KOPT-K1 (cell line): ENCODE results near the gene DENND2A.
"Not testable (repeated sequence)": the region's sequence is repeated elsewhere in the genome, so short reads cannot be mapped to it uniquely, and the experiment has no call there.

Experiments used
- H3K27ac ChIP-seq: fragments of 200-600 bp; sonication (generic); 2 replicates; pipeline ENCODE4 v1.5.1; 2016; ENCODE audit warnings: antibody characterized with exemption, mild to moderate bottlenecking, low read depth, low read length; ENCODE audit not compliant: poor library complexity, severe bottlenecking
- H3K36me3 ChIP-seq: fragments of 200-600 bp; sonication (generic); 2 replicates; pipeline ENCODE4 v1.5.1; 2017; ENCODE audit warnings: antibody characterized with exemption, mild to moderate bottlenecking, low read length, moderate library complexity; ENCODE audit not compliant: insufficient read depth
- H3K9me3 ChIP-seq: fragments of 200-600 bp; sonication (generic); 2 replicates; pipeline ENCODE4 v1.5.1; 2017; ENCODE audit warnings: antibody characterized with exemption, low read length, mild to moderate bottlenecking; ENCODE audit not compliant: insufficient read depth, poor library complexity, severe bottlenecking

Gene DENND2A

GRCh38 chr7:140676306-140676705 lies 35.7 kb upstream of the DENND2A start:
- Histone ChIP-seq H3K9me3 (no peaks in the 10 kb centered on the region), H3K27ac (no peak overlapping the region), H3K36me3 (peaks cover 59% of the 10 kb centered on the region)

GRCh38 chr7:140675726-140676125 lies 35.1 kb upstream of the DENND2A start:
- no peak overlapping the region for H3K27ac ChIP-seq
- peaks cover 54% of the 10 kb centered on the region for H3K36me3 ChIP-seq
- no peaks in the 10 kb centered on the region for H3K9me3 ChIP-seq

GRCh38 chr7:140674899-140675701 lies 34.5 kb upstream of the DENND2A start:
- no peak overlapping the region for H3K27ac ChIP-seq
- H3K36me3 ChIP-seq, result peaks cover 47% of the 10 kb centered on the region
- no peaks in the 10 kb centered on the region for H3K9me3 ChIP-seq

- no peak overlapping the region for H3K27ac ChIP-seq
- peaks cover 40% of the 10 kb centered on the region for H3K36me3 ChIP-seq
- no peaks in the 10 kb centered on the region for H3K9me3 ChIP-seq
These were observed 33.8 kb upstream of the DENND2A start for GRCh38 chr7:140674356-140674800.

GRCh38 chr7:140673774-140674155 lies 33.2 kb upstream of the DENND2A start:
- Histone ChIP-seq H3K36me3 (peaks cover 34% of the 10 kb centered on the region), H3K27ac (peak overlapping the region; percentile 89), H3K9me3 (no peaks in the 10 kb centered on the region)

- peaks cover 29% of the 10 kb centered on the region for H3K36me3 ChIP-seq
- H3K9me3 ChIP-seq, result no peaks in the 10 kb centered on the region
- H3K27ac ChIP-seq, result peak overlapping the region; percentile 89
These were observed 32.6 kb upstream of the DENND2A start for GRCh38 chr7:140673063-140673773.

- no peaks in the 10 kb centered on the region for H3K9me3 ChIP-seq
- peaks cover 22% of the 10 kb centered on the region for H3K36me3 ChIP-seq
- H3K27ac ChIP-seq, result peak within 1 kb of the TSS; percentile 89
These were observed 31.9 kb upstream of the DENND2A start, which contains the start of gene ADCK2 for GRCh38 chr7:140672382-140673062. Gene ADCK2, plus strand, starts transcription at chr7:140672945. Its CDS starts 386 bp downstream, at chr7:140673331.

- Histone ChIP-seq H3K36me3 (peaks cover 17% of the 10 kb centered on the region), H3K9me3 (no peaks in the 10 kb centered on the region), H3K27ac (peak overlapping the region; percentile 89)
These were observed 31.4 kb upstream of the DENND2A start for GRCh38 chr7:140671966-140672365.

GRCh38 chr7:140670343-140670935 lies 29.8 kb upstream of the DENND2A start:
- peaks cover 2% of the 10 kb centered on the region for H3K36me3 ChIP-seq
- H3K27ac ChIP-seq, result no peak overlapping the region
- H3K9me3 ChIP-seq, result no peaks in the 10 kb centered on the region

- H3K27ac ChIP-seq, H3K9me3 ChIP-seq, H3K36me3 ChIP-seq: not testable (repeated sequence)
These were observed 29.2 kb upstream of the DENND2A start for GRCh38 chr7:140669862-140670261.

- Histone ChIP-seq H3K36me3 (no peaks in the 10 kb centered on the region), H3K9me3 (no peaks in the 10 kb centered on the region), H3K27ac (no peak overlapping the region)
These were observed 28.7 kb upstream of the DENND2A start for GRCh38 chr7:140669352-140669751.

GRCh38 chr7:140668641-140669040 lies 28.0 kb upstream of the DENND2A start:
- H3K9me3 ChIP-seq, result no peaks in the 10 kb centered on the region
- H3K27ac ChIP-seq, result no peak overlapping the region
- H3K36me3 ChIP-seq, result no peaks in the 10 kb centered on the region

GRCh38 chr7:140667476-140667875 lies 26.9 kb upstream of the DENND2A start:
- Histone ChIP-seq H3K36me3 (no peaks in the 10 kb centered on the region), H3K27ac (no peak overlapping the region)

GRCh38 chr7:140662938-140663337 lies 22.3 kb upstream of the DENND2A start:
- H3K36me3 ChIP-seq, H3K9me3 ChIP-seq, H3K27ac ChIP-seq: not testable (repeated sequence)

More at GRCh38 chr7:140667476-140667875, 26.9 kb upstream of the DENND2A start:
- H3K9me3 ChIP-seq, result no peaks in the 10 kb centered on the region

GRCh38 chr7:140661124-140661523 lies 20.5 kb upstream of the DENND2A start:
- Histone ChIP-seq H3K36me3 (no peaks in the 10 kb centered on the region), H3K27ac (no peak overlapping the region), H3K9me3 (no peaks in the 10 kb centered on the region)
